ENCODE data around the gene KDM5A. TPM values are rescaled to one million over a fixed set of nuclear protein-coding genes. Genes with fewer than 3 reads are reported as not detected.

The KDM5A gene
- total and polyA plus RNA-seq, 10 of the 15 experiments (the other 5 are each of a cell fraction or from before 2014, with no cell fraction given): 9.0 to 59.9 (median 27.7) TPM

DNA sequence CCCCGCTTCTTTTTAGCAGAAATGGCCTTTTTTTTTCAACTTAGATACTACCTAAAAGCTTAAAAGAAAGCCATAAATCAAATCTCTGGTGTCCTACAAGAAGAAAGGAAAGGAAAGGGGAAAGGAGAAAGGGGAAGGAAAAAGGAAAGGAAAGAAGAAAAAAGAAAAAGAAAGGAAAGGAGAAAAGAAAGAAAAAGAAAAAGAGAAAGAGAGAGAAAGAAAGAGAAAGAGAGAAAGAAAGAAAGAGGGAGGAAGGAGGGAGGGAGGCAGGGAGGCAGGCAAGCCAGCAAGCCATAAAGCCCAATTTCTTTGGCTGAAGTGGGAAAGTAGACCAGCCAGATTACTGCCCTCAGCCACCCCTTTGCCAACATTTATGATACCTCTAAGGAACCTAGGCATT lies 94.0 kb downstream of the KDM5A start:
- FAIRE-seq (no peak), DNase-seq (ENCODE audit: low read depth, low spot score) (no peak), ATAC-seq (no peak)
- Histone ChIP-seq H3K4me3 (no peak overlapping the region), H3K9me3 (replicated peaks; ENCODE audit: control insufficient read depth, insufficient read depth, low read length) (no peaks in the 10 kb centered on the region), H3K4me1 (ENCODE audit: control insufficient read depth, insufficient read depth, low read length) (no peaks in the 10 kb centered on the region), H3K27me3 (replicated peaks in 1 of 2; ENCODE audit: control insufficient read depth in 2 of 2, insufficient read depth in 2 of 2, low read length in 1 of 2) (no peaks in the 10 kb centered on the region), H4K20me1 (ENCODE audit: control insufficient read depth, insufficient read depth) (no peaks in the 10 kb centered on the region), H3K4me2 (ENCODE audit: control insufficient read depth, insufficient read depth) (no peak overlapping the region), H2AFZ (ENCODE audit: control insufficient read depth, low read depth, low read length) (no peak overlapping the region), H3K36me3 (ENCODE audit: control insufficient read depth in 2 of 2, insufficient read depth in 2 of 2, low read length in 1 of 2) (peaks cover 13 to 39% of the 10 kb centered on the region in 2 experiments), H3K79me2 (ENCODE audit: control insufficient read depth, insufficient read depth, low read length) (no peaks in the 10 kb centered on the region), H3K9ac (ENCODE audit: control insufficient read depth, insufficient read depth, low read length) (no peak overlapping the region), H3K27ac (ENCODE audit: control insufficient read depth, insufficient read depth) (no peak overlapping the region)
- ChIA-PET RAD21 (ENCODE audit: unreplicated experiment) (no interaction called here), CTCF (interaction anchor here (1.3 kb wide), 1 partner anchor 28 kb away, joined by 3 read pairs; no protein-coding TSS in a partner anchor), POLR2A (interaction anchor here (0.7 kb wide), 1 partner anchor 1214 kb away, joined by 3 read pairs; no protein-coding TSS in a partner anchor), SMC1A (ENCODE audit: uncharacterized antibody, unreplicated experiment) (interaction anchor here (1.5 kb wide), 1 partner anchor 15 kb away, joined by 5 read pairs; no protein-coding TSS in a partner anchor)
- TF ChIP-seq EGR1 (IDR thresholded peaks at IDR 0.05; ENCODE audit: borderline replicate concordance in 1 of 2, low read depth in 2 of 2, low read length in 2 of 2) (no peak), NBN (IDR thresholded peaks at IDR 0.05) (no peak), IKZF2 (IDR thresholded peaks at IDR 0.05) (no peak)
- in situ Hi-C loops (cut with MboI): no loop called here
- 92% methylated on average over 1 of the region's 1 CpG for WGBS (ENCODE audit: insufficient coverage, insufficient replicate concordance, low lambda C conversion rate, missing lambda C conversion rate)
- no TSS peak for BruUV-seq (replicated peaks)
- intact Hi-C loops (cut with micrococcal nuclease; ENCODE audit: unreplicated experiment): no loop called here

- RAD21 ChIA-PET (ENCODE audit: unreplicated experiment): no interaction called here
- Histone ChIP-seq H3K36me3 (ENCODE audit: control insufficient read depth in 2 of 2, insufficient read depth in 2 of 2, low read length in 1 of 2) (peaks cover 13 to 45% of the 10 kb centered on the region in 2 experiments), H2AFZ (ENCODE audit: control insufficient read depth, low read depth, low read length) (no peak overlapping the region), H3K4me2 (ENCODE audit: control insufficient read depth, insufficient read depth) (no peak overlapping the region), H3K27ac (ENCODE audit: control insufficient read depth, insufficient read depth) (no peak overlapping the region), H3K4me3 (no peak overlapping the region), H3K9ac (ENCODE audit: control insufficient read depth, insufficient read depth, low read length) (no peak overlapping the region), H3K4me1 (ENCODE audit: control insufficient read depth, insufficient read depth, low read length) (no peaks in the 10 kb centered on the region), H3K79me2 (ENCODE audit: control insufficient read depth, insufficient read depth, low read length) (no peaks in the 10 kb centered on the region), H3K9me3 (replicated peaks; ENCODE audit: control insufficient read depth, insufficient read depth, low read length) (peaks cover 2% of the 10 kb centered on the region; the same call in 1 of the 3 replicates), H3K27me3 (replicated peaks in 1 of 2; ENCODE audit: control insufficient read depth in 2 of 2, insufficient read depth in 2 of 2, low read length in 1 of 2) (no peaks in the 10 kb centered on the region), H4K20me1 (ENCODE audit: control insufficient read depth, insufficient read depth) (no peaks in the 10 kb centered on the region)
- intact Hi-C loops (cut with micrococcal nuclease; ENCODE audit: unreplicated experiment): no loop called here
- CTCF ChIA-PET: no interaction called here
- no TSS peak for BruUV-seq (replicated peaks)
- DNase-seq (ENCODE audit: low read depth, low spot score) (no peak), ATAC-seq (no peak), FAIRE-seq (no peak)
- SMC1A ChIA-PET (ENCODE audit: uncharacterized antibody, unreplicated experiment): no interaction called here
- in situ Hi-C loops (cut with MboI): no loop called here
- 97% methylated on average over 5 of the region's 5 CpGs for WGBS (ENCODE audit: insufficient coverage, insufficient replicate concordance, low lambda C conversion rate, missing lambda C conversion rate)
- POLR2A ChIA-PET: no interaction called here
- TF ChIP-seq IRF3 (IDR thresholded peaks at IDR 0.05) (no peak), PRDM15 (CRISPR knock-in tag; IDR thresholded peaks at IDR 0.05) (no peak), SREBF2 (IDR thresholded peaks at IDR 0.05; ENCODE audit: low read length) (no peak), TCF12 (IDR thresholded peaks at IDR 0.05; ENCODE audit: low read depth, low read length) (no peak), SUZ12 (IDR thresholded peaks at IDR 0.05; ENCODE audit: unreplicated experiment) (no peak), ATF3 (IDR thresholded peaks at IDR 0.05; ENCODE audit: borderline replicate concordance, extremely low read depth, low read depth, low read length) (no peak)
- TF ChIP-seq, protein P1, sequence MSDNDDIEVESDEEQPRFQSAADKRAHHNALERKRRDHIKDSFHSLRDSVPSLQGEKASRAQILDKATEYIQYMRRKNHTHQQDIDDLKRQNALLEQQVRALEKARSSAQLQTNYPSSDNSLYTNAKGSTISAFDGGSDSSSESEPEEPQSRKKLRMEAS (IDR thresholded peaks at IDR 0.05; ENCODE audit: low read depth, low read length): no peak
Measured at GRCh38 chr12:293199-293598, 95.9 kb downstream of the KDM5A start.
